IMR-90 (cell line): Measurements from ENCODE around the gene TSBP1. TPM values are rescaled to one million over a fixed set of nuclear protein-coding genes. Genes with fewer than 3 reads are reported as not detected.

Experiments used
- ATAC-seq: fragments of 200-7000 bp; cut with Tn5 transposase; 2 replicates; pipeline ENCODE4 v1.9.1; 2020; ENCODE audit warnings: low read depth, mild to moderate bottlenecking, moderate library complexity
- BruUV-seq: library from RNA; stranded (reverse); fragments of 400-500 nt; replicated peaks from 2 replicates; lab custom pipeline; 2021; lab: Mats Ljungman, UMichigan
- CTCF ChIA-PET: fragments of 300-600 bp; formaldehyde crosslinking; extraction: SDS; loops from one replicate; lab custom pipeline; 2021; ENCODE audit warnings: antibody characterized with exemption; lab: Yijun Ruan, JAX
- POLR2A ChIA-PET: fragments of 300-600 bp; sonication (Branson Sonifier 250); formaldehyde crosslinking; loops from one replicate; lab custom pipeline; 2022; ENCODE audit warnings: antibody characterized with exemption; ENCODE audit not compliant: unreplicated experiment; lab: Charles Lee
- DNase-seq: peaks from one replicate; pipeline ENCODE4 v3.0.0; 2013
- H2AFZ ChIP-seq: replicated peaks from 2 replicates; pipeline ENCODE3; 2013; ENCODE audit warnings: low read length, mild to moderate bottlenecking; ENCODE audit not compliant: poor library complexity
- H2AK5ac ChIP-seq: 2 replicates; pipeline ENCODE4 v1.6.1; 2013; ENCODE audit warnings: low read depth, low read length, inconsistent platforms
- H2AK9ac ChIP-seq: replicated peaks from 2 replicates; pipeline ENCODE3; 2013; ENCODE audit warnings: mild to moderate bottlenecking, low read depth, low read length, moderate library complexity; ENCODE audit not compliant: poor library complexity
- H2BK120ac ChIP-seq: 2 replicates; pipeline ENCODE4 v1.6.1; 2013; ENCODE audit warnings: low read depth, low read length, inconsistent platforms
- H2BK15ac ChIP-seq: 3 replicates; pipeline ENCODE4 v1.6.1; 2013; ENCODE audit warnings: low read depth, low read length, inconsistent platforms
- H2BK20ac ChIP-seq: 2 replicates; pipeline ENCODE4 v1.6.1; 2013; ENCODE audit warnings: low read depth, mild to moderate bottlenecking, inconsistent platforms, low read length, moderate library complexity
- H2BK5ac ChIP-seq: 2 replicates; pipeline ENCODE4 v1.6.1; 2013; ENCODE audit warnings: mild to moderate bottlenecking, low read depth, low read length, inconsistent platforms; ENCODE audit not compliant: poor library complexity, severe bottlenecking
- H3K14ac ChIP-seq: replicated peaks from 2 replicates; pipeline ENCODE4 v1.6.1; 2013; ENCODE audit warnings: low read depth, low read length, inconsistent platforms
- H3K18ac ChIP-seq: 2 replicates; pipeline ENCODE4 v1.6.1; 2013; ENCODE audit warnings: low read depth, low read length, control low read depth
- H3K23ac ChIP-seq: 2 replicates; pipeline ENCODE4 v1.6.1; 2013; ENCODE audit warnings: low read depth, low read length, inconsistent platforms
- H3K27ac ChIP-seq: 2 replicates; pipeline ENCODE4 v1.5.1; 2013; ENCODE audit warnings: mild to moderate bottlenecking, control low read depth, low read length; ENCODE audit not compliant: insufficient read depth
- H3K27me3 ChIP-seq: 2 replicates; pipeline ENCODE4 v1.6.1; 2013; ENCODE audit warnings: low read length; ENCODE audit not compliant: control insufficient read depth, insufficient read depth
- H3K36me3 ChIP-seq: 2 replicates; pipeline ENCODE4 v1.6.1; 2013; ENCODE audit warnings: low read length, mixed read lengths; ENCODE audit not compliant: control insufficient read depth, insufficient read depth
- H3K4ac ChIP-seq: 2 replicates; pipeline ENCODE4 v1.6.1; 2013; ENCODE audit warnings: low read depth, low read length, inconsistent platforms
- H3K4me1 ChIP-seq: 2 replicates; pipeline ENCODE4 v1.6.1; 2013; ENCODE audit warnings: low read length, mixed read lengths; ENCODE audit not compliant: control insufficient read depth, insufficient read depth
- H3K4me2 ChIP-seq: 2 replicates; pipeline ENCODE4 v1.6.1; 2013; ENCODE audit warnings: low read depth, mild to moderate bottlenecking, control low read depth, low read length, moderate library complexity
- H3K4me3 ChIP-seq: 2 replicates; pipeline ENCODE4 v1.5.1; 2013; ENCODE audit warnings: low read depth, mild to moderate bottlenecking, control low read depth, low read length, moderate library complexity; ENCODE audit not compliant: insufficient read depth
- H3K56ac ChIP-seq: 2 replicates; pipeline ENCODE4 v1.6.1; 2013; ENCODE audit warnings: low read length, inconsistent platforms; ENCODE audit not compliant: insufficient read depth; ENCODE audit errors: extremely low read depth
- H3K79me1 ChIP-seq, 2 experiments: 2 replicates each; pipeline ENCODE4 v1.6.1; 2013; ENCODE audit warnings: low read length in 2 of 2, inconsistent platforms in 1 of 2, low read depth in 1 of 2
- H3K9ac ChIP-seq: 2 replicates; pipeline ENCODE4 v1.6.1; 2013; ENCODE audit warnings: low read depth, low read length, control low read depth
- H3K9me1 ChIP-seq: 2 replicates; pipeline ENCODE4 v1.6.1; 2013; ENCODE audit warnings: low read length, inconsistent platforms; ENCODE audit not compliant: insufficient read depth
- H3K9me3 ChIP-seq: 2 replicates; pipeline ENCODE4 v1.6.1; 2013; ENCODE audit warnings: low read length; ENCODE audit not compliant: control insufficient read depth, insufficient read depth
- H4K20me1 ChIP-seq: 2 replicates; pipeline ENCODE4 v1.6.1; 2013; ENCODE audit warnings: low read length, inconsistent platforms; ENCODE audit not compliant: insufficient read depth
- H4K5ac ChIP-seq: 2 replicates; pipeline ENCODE4 v1.6.1; 2013; ENCODE audit warnings: mild to moderate bottlenecking, low read depth, low read length, control low read depth
- H4K8ac ChIP-seq, 2 experiments: 2 replicates each; pipeline ENCODE4 v1.6.1; 2013; ENCODE audit warnings: low read depth in 2 of 2, low read length in 2 of 2, control low read depth in 1 of 2, inconsistent platforms in 1 of 2
- H4K91ac ChIP-seq: 2 replicates; pipeline ENCODE4 v1.6.1; 2013; ENCODE audit warnings: low read depth, low read length, inconsistent platforms; ENCODE audit not compliant: insufficient read depth
- CEBPB ChIP-seq: IDR thresholded peaks from 2 replicates; pipeline ENCODE4 v1.6.1; 2012; ENCODE audit warnings: low read depth, low read length, improper control_type of control experiment
- CHD1 ChIP-seq: IDR thresholded peaks from 2 replicates; pipeline ENCODE4 v1.6.1; 2012; ENCODE audit warnings: low read depth, low read length, improper control_type of control experiment
- MAFK ChIP-seq: IDR thresholded peaks from 2 replicates; pipeline ENCODE4 v1.6.1; 2012; ENCODE audit warnings: low read depth, low read length, improper control_type of control experiment
- NFE2L2 ChIP-seq: fragments of 150-350 bp; IDR thresholded peaks from 2 replicates; pipeline ENCODE4 v1.6.1; 2016; ENCODE audit warnings: low read depth, mild to moderate bottlenecking, low read length
- POLR2A ChIP-seq: IDR thresholded peaks from 2 replicates; pipeline ENCODE4 v1.6.1; 2012; ENCODE audit warnings: mild to moderate bottlenecking, low read depth, low read length
- RFX5 ChIP-seq: IDR thresholded peaks from 2 replicates; pipeline ENCODE4 v1.8.0; 2012; ENCODE audit warnings: low read depth, mild to moderate bottlenecking, low read length, moderate library complexity
- WGBS, 2 experiments: methylation state at CpG; one replicate each; pipeline versions ENCODE4 v1.1.5 to v1.1.7; 2013; ENCODE audit warnings: missing lambda C conversion rate in 2 of 2; ENCODE audit not compliant: insufficient read length in 1 of 2; ENCODE audit errors: extremely low coverage in 2 of 2; 5-methylcytosine and 5-hydroxymethylcytosine counted together
- dilution Hi-C: fragments of 300-500 bp; cut with HindIII; formaldehyde crosslinking; loops from one replicate; pipeline ENCODE4 v1.14.3; 2018; ENCODE audit warnings: low sequenced_read_pairs; ENCODE audit not compliant: unreplicated experiment
- in situ Hi-C: fragments of 300-500 bp; cut with MboI; formaldehyde crosslinking; loops from 3 replicates; pipeline ENCODE4 v1.14.3; 2019; ENCODE audit warnings: low sequenced_read_pairs, inconsistent platforms, mixed read lengths
- intact Hi-C: fragments of 100-400 bp; cut with micrococcal nuclease; formaldehyde crosslinking; loops from 2 replicates; pipeline ENCODE4 v1.10.0; 2022
- polyA plus RNA-seq, 3 experiments: library from polyadenylated mRNA; depleted of rRNA; stranded (reverse); fragments of >200 nt; gene quantifications; 2 replicates each; pipeline ENCODE4 v1.2.3, GENCODE V29; 2012; ENCODE audit warnings: low replicate concordance in 1 of 3
- total RNA-seq: library from RNA; depleted of rRNA; stranded (reverse); fragments of >200 nt; gene quantifications from 2 replicates; pipeline ENCODE4 v1.2.3, GENCODE V29; 2012
- TF ChIP-seq, protein P1 (sequence below): fragments of 150-350 bp; IDR thresholded peaks from 2 replicates; pipeline ENCODE4 v1.6.1; 2017; ENCODE audit warnings: mild to moderate bottlenecking, antibody characterized with exemption, low read length, low read depth
- TF ChIP-seq, protein P2 (sequence below): fragments of 150-350 bp; IDR thresholded peaks from 2 replicates; pipeline ENCODE4 v1.6.1; 2016; ENCODE audit warnings: low read depth, mild to moderate bottlenecking, low read length, moderate library complexity, borderline replicate concordance

The TSBP1 gene
- total and polyA plus RNA-seq, 2 of the 4 experiments (the other 2 are of a cell fraction), result not detected

DNA sequence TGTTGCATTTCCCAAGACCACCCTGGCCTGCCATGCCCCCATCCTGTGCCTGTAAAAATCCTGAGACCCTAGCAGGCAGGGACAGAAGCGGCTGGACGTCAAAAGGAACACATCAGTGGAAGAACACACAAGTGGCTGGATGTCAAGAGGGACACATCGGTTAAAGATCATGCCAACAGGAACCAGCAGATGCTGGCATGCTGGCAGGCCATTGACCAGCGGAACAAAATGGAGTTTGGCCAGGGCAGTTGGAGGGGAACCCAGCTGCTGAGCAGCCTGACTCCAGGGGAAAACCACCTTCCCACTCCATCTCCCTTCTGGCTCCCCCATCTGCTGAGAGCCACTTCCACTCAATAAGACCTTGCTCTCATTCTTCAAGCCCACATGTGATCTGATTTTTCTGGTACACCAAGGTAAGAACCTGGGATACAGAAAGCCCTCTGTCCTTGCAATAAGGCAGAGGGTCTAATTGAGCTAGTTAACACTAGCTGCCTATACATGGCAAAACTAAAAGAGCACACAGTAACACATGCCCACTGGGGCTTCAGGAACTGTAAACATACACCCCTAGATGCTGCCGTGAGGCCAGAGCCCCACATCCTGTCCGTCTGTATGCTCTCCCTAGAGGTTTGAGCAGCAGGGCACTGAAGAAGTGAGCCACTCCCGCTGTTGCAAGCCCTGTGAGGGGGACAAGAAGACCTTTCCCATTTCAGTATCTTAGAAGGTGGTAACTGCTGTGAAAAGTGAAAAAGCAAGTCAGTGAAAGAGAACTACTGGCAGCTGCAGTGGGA lies 4.2 kb upstream of the TSBP1 start:
- H3K9me3 ChIP-seq, result no peaks in the 10 kb centered on the region
- DNase-seq, result no peak
- no peak overlapping the region for H2BK5ac ChIP-seq
- BruUV-seq, result no TSS peak
- CTCF ChIA-PET, result no interaction called here
- H2AK9ac ChIP-seq, result no peak overlapping the region
- H2BK15ac ChIP-seq, result no peak overlapping the region
- H3K56ac ChIP-seq, result no peak overlapping the region
- no peak overlapping the region for H4K8ac ChIP-seq
- no peaks in the 10 kb centered on the region for H4K20me1 ChIP-seq
- peaks cover 6% of the 10 kb centered on the region for H3K27me3 ChIP-seq
- no peak overlapping the region for H4K5ac ChIP-seq
- H3K4ac ChIP-seq, result no peak overlapping the region
- no peak overlapping the region for H3K27ac ChIP-seq
- H3K9ac ChIP-seq, result no peak overlapping the region
- no peak overlapping the region for H3K18ac ChIP-seq
- in situ Hi-C loops, result no loop called here
- H3K23ac ChIP-seq, result no peak overlapping the region
- peaks cover 2% of the 10 kb centered on the region; the same call in 1 of the 2 replicates for H3K4me1 ChIP-seq
- no peak overlapping the region for H2BK20ac ChIP-seq
- no peak overlapping the region for H3K4me3 ChIP-seq
- no peaks in the 10 kb centered on the region for H3K79me1 ChIP-seq
- ATAC-seq, result no peak
- no peak overlapping the region for H2BK120ac ChIP-seq
- no peak overlapping the region for H4K91ac ChIP-seq
- dilution Hi-C loops, result no loop called here
- H3K14ac ChIP-seq, result no peak overlapping the region
- intact Hi-C loops, result no loop called here
- H3K4me2 ChIP-seq, result no peak overlapping the region
- POLR2A ChIA-PET, result no interaction called here
- no peak overlapping the region for H2AFZ ChIP-seq
- H3K36me3 ChIP-seq, result no peaks in the 10 kb centered on the region
- TF ChIP-seq NFE2L2, result no peak
- TF ChIP-seq, protein P1, sequence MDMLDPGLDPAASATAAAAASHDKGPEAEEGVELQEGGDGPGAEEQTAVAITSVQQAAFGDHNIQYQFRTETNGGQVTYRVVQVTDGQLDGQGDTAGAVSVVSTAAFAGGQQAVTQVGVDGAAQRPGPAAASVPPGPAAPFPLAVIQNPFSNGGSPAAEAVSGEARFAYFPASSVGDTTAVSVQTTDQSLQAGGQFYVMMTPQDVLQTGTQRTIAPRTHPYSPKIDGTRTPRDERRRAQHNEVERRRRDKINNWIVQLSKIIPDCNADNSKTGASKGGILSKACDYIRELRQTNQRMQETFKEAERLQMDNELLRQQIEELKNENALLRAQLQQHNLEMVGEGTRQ, result no peak
- no peak for TF ChIP-seq MAFK
- no peak for TF ChIP-seq RFX5
- TF ChIP-seq, protein P2, sequence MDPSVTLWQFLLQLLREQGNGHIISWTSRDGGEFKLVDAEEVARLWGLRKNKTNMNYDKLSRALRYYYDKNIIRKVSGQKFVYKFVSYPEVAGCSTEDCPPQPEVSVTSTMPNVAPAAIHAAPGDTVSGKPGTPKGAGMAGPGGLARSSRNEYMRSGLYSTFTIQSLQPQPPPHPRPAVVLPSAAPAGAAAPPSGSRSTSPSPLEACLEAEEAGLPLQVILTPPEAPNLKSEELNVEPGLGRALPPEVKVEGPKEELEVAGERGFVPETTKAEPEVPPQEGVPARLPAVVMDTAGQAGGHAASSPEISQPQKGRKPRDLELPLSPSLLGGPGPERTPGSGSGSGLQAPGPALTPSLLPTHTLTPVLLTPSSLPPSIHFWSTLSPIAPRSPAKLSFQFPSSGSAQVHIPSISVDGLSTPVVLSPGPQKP, result no peak
- TF ChIP-seq CEBPB, result no peak
- no peak for TF ChIP-seq POLR2A
- no peak for TF ChIP-seq CHD1
- WGBS, 2 experiments, result 97% methylated on average over 3 of the region's 7 CpGs; no CpG with 5 or more reads in 1 of the 2 experiments
- H2AK5ac ChIP-seq, result no peak overlapping the region
- H3K9me1 ChIP-seq, result no peaks in the 10 kb centered on the region
